Measurements from ENCODE around the gene GABRG3.

The GABRG3 gene

GRCh38 chr15:27238209-27238608 lies 267.2 kb downstream of the GABRG3 start:
- no peak for DNase-seq (ENCODE audit: low spot score)
- TF ChIP-seq CTCF (IDR thresholded peaks at IDR 0.05; ENCODE audit: extremely low read depth, insufficient read depth, missing control alignments), result no peak
- in situ Hi-C loops (cut with MboI; ENCODE audit: low pct_unique_long_range_greater_than_20kb, low sequenced_read_pairs, unreplicated experiment), result no loop called here

GRCh38 chr15:27238707-27239423 lies 267.9 kb downstream of the GABRG3 start:
- in situ Hi-C loops (cut with MboI; ENCODE audit: low pct_unique_long_range_greater_than_20kb, low sequenced_read_pairs, unreplicated experiment), result no loop called here
- no peak for DNase-seq (ENCODE audit: low spot score)
- TF ChIP-seq CTCF (IDR thresholded peaks at IDR 0.05; ENCODE audit: extremely low read depth, insufficient read depth, missing control alignments), result no peak

GRCh38 chr15:27241943-27242342 lies 271.0 kb downstream of the GABRG3 start:
- DNase-seq (ENCODE audit: low spot score), result no peak
- no peak for TF ChIP-seq CTCF (IDR thresholded peaks at IDR 0.05; ENCODE audit: extremely low read depth, insufficient read depth, missing control alignments)
- in situ Hi-C loops (cut with MboI; ENCODE audit: low pct_unique_long_range_greater_than_20kb, low sequenced_read_pairs, unreplicated experiment), result no loop called here

- no peak for TF ChIP-seq CTCF (IDR thresholded peaks at IDR 0.05; ENCODE audit: extremely low read depth, insufficient read depth, missing control alignments)
- in situ Hi-C loops (cut with MboI; ENCODE audit: low pct_unique_long_range_greater_than_20kb, low sequenced_read_pairs, unreplicated experiment), result no loop called here
- DNase-seq (ENCODE audit: low spot score), result no peak
Measured at GRCh38 chr15:27244047-27244446, 273.1 kb downstream of the GABRG3 start.

- TF ChIP-seq CTCF (IDR thresholded peaks at IDR 0.05; ENCODE audit: extremely low read depth, insufficient read depth, missing control alignments), result no peak
- DNase-seq (ENCODE audit: low spot score), result no peak
- in situ Hi-C loops (cut with MboI; ENCODE audit: low pct_unique_long_range_greater_than_20kb, low sequenced_read_pairs, unreplicated experiment), result no loop called here
Measured at GRCh38 chr15:27248251-27248650, 277.3 kb downstream of the GABRG3 start.

- DNase-seq (ENCODE audit: low spot score), result no peak
- TF ChIP-seq CTCF (IDR thresholded peaks at IDR 0.05; ENCODE audit: extremely low read depth, insufficient read depth, missing control alignments), result no peak
- in situ Hi-C loops (cut with MboI; ENCODE audit: low pct_unique_long_range_greater_than_20kb, low sequenced_read_pairs, unreplicated experiment), result no loop called here
Measured at GRCh38 chr15:27249046-27249759, 278.2 kb downstream of the GABRG3 start.
